Loucy (cell line): ENCODE measurements around the gene PATL1.

Experiments used
- H2AFZ ChIP-seq: fragments of 200-600 bp; sonication (generic); 2 replicates; pipeline ENCODE4 v1.6.0; 2016; ENCODE audit warnings: antibody characterized with exemption, mild to moderate bottlenecking, low read length, moderate library complexity
- H3F3A ChIP-seq: fragments of 200-600 bp; 2 replicates; pipeline ENCODE4 v1.6.0; 2016; ENCODE audit warnings: antibody characterized with exemption, low read depth, mild to moderate bottlenecking
- H3K27me3 ChIP-seq: fragments of 200-600 bp; sonication (generic); 2 replicates; pipeline ENCODE4 v1.6.1; 2014; ENCODE audit warnings: low read length, mild to moderate bottlenecking; ENCODE audit not compliant: insufficient read depth, poor library complexity, severe bottlenecking
- H3K36me3 ChIP-seq: fragments of 200-600 bp; sonication (generic); 2 replicates; pipeline ENCODE4 v1.6.1; 2016; ENCODE audit warnings: low read length; ENCODE audit not compliant: insufficient read depth
- H3K4me1 ChIP-seq: fragments of 200-600 bp; sonication (generic); 2 replicates; pipeline ENCODE4 v1.5.1; 2014; ENCODE audit warnings: low read length, mild to moderate bottlenecking; ENCODE audit not compliant: insufficient read depth, poor library complexity, severe bottlenecking
- H3K4me2 ChIP-seq: fragments of 200-600 bp; sonication (generic); 2 replicates; pipeline ENCODE4 v1.6.0; 2014; ENCODE audit warnings: antibody characterized with exemption, low read length, low read depth, mild to moderate bottlenecking; ENCODE audit not compliant: poor library complexity, severe bottlenecking
- H3K4me3 ChIP-seq: fragments of 200-600 bp; sonication (generic); 2 replicates; pipeline ENCODE4 v1.5.1; 2014; ENCODE audit warnings: low read length, mild to moderate bottlenecking, mixed read lengths; ENCODE audit not compliant: poor library complexity, severe bottlenecking
- H3K79me2 ChIP-seq: fragments of 200-600 bp; sonication (generic); 2 replicates; pipeline ENCODE4 v1.6.1; 2014; ENCODE audit warnings: low read length; ENCODE audit not compliant: insufficient read depth
- H3K9ac ChIP-seq: fragments of 200-600 bp; sonication (generic); 2 replicates; pipeline ENCODE4 v1.6.0; 2014; ENCODE audit warnings: mild to moderate bottlenecking, low read depth, low read length, moderate library complexity; ENCODE audit not compliant: poor library complexity, severe bottlenecking
- H3K9me2 ChIP-seq: fragments of 200-600 bp; sonication (generic); replicated peaks from 2 replicates; pipeline ENCODE4 v1.6.1; 2016; ENCODE audit warnings: low read depth, low read length, mixed read lengths
- H3K9me3 ChIP-seq: fragments of 200-600 bp; sonication (generic); 2 replicates; pipeline ENCODE4 v1.6.1; 2014; ENCODE audit warnings: mild to moderate bottlenecking, antibody characterized with exemption, low read length, low read depth; ENCODE audit not compliant: insufficient read depth
- H4K20me1 ChIP-seq: fragments of 200-600 bp; sonication (generic); 2 replicates; pipeline ENCODE4 v1.6.0; 2014; ENCODE audit warnings: antibody characterized with exemption, low read length, mild to moderate bottlenecking; ENCODE audit not compliant: insufficient read depth, poor library complexity, severe bottlenecking
- CTCF ChIP-seq: fragments of 200-600 bp; sonication (generic); conservative IDR thresholded peaks from 2 replicates; pipeline ENCODE4 v1.5.1; 2014; ENCODE audit warnings: mild to moderate bottlenecking, antibody characterized with exemption, low read length
- EZH2phosphoT487 ChIP-seq: fragments of 200-600 bp; IDR thresholded peaks from 2 replicates; pipeline ENCODE4 v1.6.1; 2018; ENCODE audit warnings: antibody characterized with exemption, mild to moderate bottlenecking, moderate library complexity, borderline replicate concordance

PATL1 gene

GRCh38 chr11:59654893-59655292, 13.9 kb downstream of the PATL1 start:
- Histone ChIP-seq H3K79me2 (peaks cover 7% of the 10 kb centered on the region; the same call in 1 of the 2 replicates), H3K9me3 (no peaks in the 10 kb centered on the region), H3K4me3 (no peak overlapping the region), H3K4me2 (no peak overlapping the region), H3K9me2 (no peaks in the 10 kb centered on the region), H3F3A (no peaks in the 10 kb centered on the region), H2AFZ (no peak overlapping the region), H4K20me1 (peaks cover 9% of the 10 kb centered on the region), H3K9ac (no peak overlapping the region), H3K36me3 (peaks cover 97% of the 10 kb centered on the region), H3K27me3 (no peaks in the 10 kb centered on the region), H3K4me1 (peaks cover under 1% of the 10 kb centered on the region)
- TF ChIP-seq CTCF (no peak), EZH2phosphoT487 (no peak)

- Histone ChIP-seq H4K20me1 (no peaks in the 10 kb centered on the region), H3K9me3 (no peaks in the 10 kb centered on the region), H3K4me2 (no peak overlapping the region), H3K36me3 (peaks cover 95% of the 10 kb centered on the region), H3K79me2 (no peaks in the 10 kb centered on the region), H3K4me1 (no peaks in the 10 kb centered on the region), H3F3A (no peaks in the 10 kb centered on the region), H3K9me2 (no peaks in the 10 kb centered on the region), H3K9ac (no peak overlapping the region), H3K4me3 (no peak overlapping the region), H2AFZ (no peak overlapping the region), H3K27me3 (no peaks in the 10 kb centered on the region)
- no peak for TF ChIP-seq CTCF
- TF ChIP-seq EZH2phosphoT487 = no peak
Measured at GRCh38 chr11:59647245-59647980, 21.4 kb downstream of the PATL1 start.

- Histone ChIP-seq H3K9me3 (no peaks in the 10 kb centered on the region), H3K9ac (no peak overlapping the region), H3K79me2 (no peaks in the 10 kb centered on the region), H3K9me2 (no peaks in the 10 kb centered on the region), H3K4me3 (no peak overlapping the region), H3K4me2 (no peak overlapping the region), H3K4me1 (no peaks in the 10 kb centered on the region), H2AFZ (no peak overlapping the region), H3K36me3 (peaks cover 93% of the 10 kb centered on the region), H3F3A (no peaks in the 10 kb centered on the region), H4K20me1 (no peaks in the 10 kb centered on the region), H3K27me3 (no peaks in the 10 kb centered on the region)
- TF ChIP-seq EZH2phosphoT487 = no peak
- no peak for TF ChIP-seq CTCF
Measured at GRCh38 chr11:59644528-59644927, 24.3 kb downstream of the PATL1 start.
